ENCODE data around the gene HSBP1L1.

HSBP1L1 gene

DNA sequence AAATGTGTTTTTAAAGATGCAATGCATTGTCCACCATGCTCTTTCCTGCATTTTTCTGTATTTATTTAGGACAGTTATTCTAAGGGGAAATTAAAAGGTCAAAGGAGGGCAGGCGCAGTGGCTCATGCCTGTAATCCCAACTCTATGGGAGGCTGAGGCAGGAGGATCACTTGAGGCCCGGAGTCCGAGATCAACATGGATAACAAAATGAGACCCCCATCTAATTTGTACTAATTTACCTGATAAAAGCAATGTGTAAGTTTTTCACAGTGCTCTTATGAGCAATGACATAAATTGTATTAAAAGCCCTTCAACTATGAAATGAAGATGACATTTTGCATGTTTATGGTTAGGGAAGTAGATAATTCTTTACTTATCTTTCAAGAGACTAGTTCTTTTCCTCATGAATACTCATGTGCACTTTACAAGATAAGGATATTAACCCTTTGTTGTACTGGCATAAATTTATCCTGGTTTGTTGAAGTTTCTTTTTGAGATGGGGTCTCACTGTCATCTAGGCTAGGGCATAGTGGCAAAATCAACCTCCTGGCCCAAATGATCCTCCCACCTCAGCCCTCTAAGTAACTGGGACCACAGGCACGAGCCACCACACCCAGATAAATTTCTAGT is 9.7 kb downstream of the HSBP1L1 start:
- CTCF ChIA-PET = no interaction called here
- peaks cover 6% of the 10 kb centered on the region for H3K4me1 ChIP-seq (ENCODE audit: control insufficient read depth, insufficient read depth, low read length)

GRCh38 chr18:79975043-79975442 is 10.6 kb downstream of the HSBP1L1 start:
- Histone ChIP-seq H3K4me1 (ENCODE audit: control insufficient read depth, insufficient read depth, low read length) (peaks cover 6% of the 10 kb centered on the region), H3K9me3 (ENCODE audit: control insufficient read depth, insufficient read depth, low read depth, low read length) (no peaks in the 10 kb centered on the region), H3K36me3 (ENCODE audit: control insufficient read depth in 2 of 2, insufficient read depth in 1 of 2, low read length in 2 of 2) (peaks cover 42 to 81% of the 10 kb centered on the region in 2 experiments), H3K4me3 (ENCODE audit: low read depth, low read length) (no peak overlapping the region), H3K27ac (ENCODE audit: extremely low read depth, low read depth, low read length) (no peak overlapping the region)
- ChIA-PET CTCF (no interaction called here), POLR2A (no interaction called here)
- TF ChIP-seq KLF9 (tag by site-specific recombination; IDR thresholded peaks at IDR 0.05; ENCODE audit: low read depth) (no peak), ZNF292 (tag by site-specific recombination; IDR thresholded peaks at IDR 0.05; ENCODE audit: borderline replicate concordance, low read depth) (no peak), ZNF623 (tag by site-specific recombination; IDR thresholded peaks at IDR 0.05) (no peak), ZBTB21 (tag by site-specific recombination; IDR thresholded peaks at IDR 0.05) (no peak), ZNF777 (tag by site-specific recombination; IDR thresholded peaks at IDR 0.05; ENCODE audit: borderline replicate concordance) (no peak), ZNF701 (tag by site-specific recombination; IDR thresholded peaks at IDR 0.05) (no peak), ZNF335 (tag by site-specific recombination; conservative IDR thresholded peaks at IDR 0.05) (no peak), IKZF3 (tag by site-specific recombination; IDR thresholded peaks at IDR 0.05) (no peak), HOXA7 (CRISPR knock-in tag; IDR thresholded peaks at IDR 0.05; ENCODE audit: borderline replicate concordance) (no peak), ELK4 (IDR thresholded peaks at IDR 0.05; ENCODE audit: borderline replicate concordance, low read depth, low read length) (no peak), ZFP69B (tag by site-specific recombination; IDR thresholded peaks at IDR 0.05) (no peak)
- TF ChIP-seq, protein P1, sequence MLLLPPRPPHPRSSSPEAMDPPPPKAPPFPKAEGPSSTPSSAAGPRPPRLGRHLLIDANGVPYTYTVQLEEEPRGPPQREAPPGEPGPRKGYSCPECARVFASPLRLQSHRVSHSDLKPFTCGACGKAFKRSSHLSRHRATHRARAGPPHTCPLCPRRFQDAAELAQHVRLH (tag by site-specific recombination; IDR thresholded peaks at IDR 0.05) = no peak
- TF ChIP-seq, protein P2, sequence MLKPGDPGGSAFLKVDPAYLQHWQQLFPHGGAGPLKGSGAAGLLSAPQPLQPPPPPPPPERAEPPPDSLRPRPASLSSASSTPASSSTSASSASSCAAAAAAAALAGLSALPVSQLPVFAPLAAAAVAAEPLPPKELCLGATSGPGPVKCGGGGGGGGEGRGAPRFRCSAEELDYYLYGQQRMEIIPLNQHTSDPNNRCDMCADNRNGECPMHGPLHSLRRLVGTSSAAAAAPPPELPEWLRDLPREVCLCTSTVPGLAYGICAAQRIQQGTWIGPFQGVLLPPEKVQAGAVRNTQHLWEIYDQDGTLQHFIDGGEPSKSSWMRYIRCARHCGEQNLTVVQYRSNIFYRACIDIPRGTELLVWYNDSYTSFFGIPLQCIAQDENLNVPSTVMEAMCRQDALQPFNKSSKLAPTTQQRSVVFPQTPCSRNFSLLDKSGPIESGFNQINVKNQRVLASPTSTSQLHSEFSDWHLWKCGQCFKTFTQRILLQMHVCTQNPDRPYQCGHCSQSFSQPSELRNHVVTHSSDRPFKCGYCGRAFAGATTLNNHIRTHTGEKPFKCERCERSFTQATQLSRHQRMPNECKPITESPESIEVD (tag by site-specific recombination; IDR thresholded peaks at IDR 0.05) = no peak

More for the DNA sequence above, 9.7 kb downstream of the HSBP1L1 start:
- H3K4me3 ChIP-seq (ENCODE audit: low read depth, low read length) = no peak overlapping the region
- POLR2A ChIA-PET = no interaction called here
- H3K27ac ChIP-seq (ENCODE audit: extremely low read depth, low read depth, low read length) = no peak overlapping the region
- no peaks in the 10 kb centered on the region for H3K9me3 ChIP-seq (ENCODE audit: control insufficient read depth, insufficient read depth, low read depth, low read length)
- H3K36me3 ChIP-seq (ENCODE audit: control insufficient read depth in 2 of 2, insufficient read depth in 1 of 2, low read length in 2 of 2) = peaks cover 38 to 73% of the 10 kb centered on the region in 2 experiments
- no peak for TF ChIP-seq ZBTB48 (tag by site-specific recombination; IDR thresholded peaks at IDR 0.05)

DNA sequence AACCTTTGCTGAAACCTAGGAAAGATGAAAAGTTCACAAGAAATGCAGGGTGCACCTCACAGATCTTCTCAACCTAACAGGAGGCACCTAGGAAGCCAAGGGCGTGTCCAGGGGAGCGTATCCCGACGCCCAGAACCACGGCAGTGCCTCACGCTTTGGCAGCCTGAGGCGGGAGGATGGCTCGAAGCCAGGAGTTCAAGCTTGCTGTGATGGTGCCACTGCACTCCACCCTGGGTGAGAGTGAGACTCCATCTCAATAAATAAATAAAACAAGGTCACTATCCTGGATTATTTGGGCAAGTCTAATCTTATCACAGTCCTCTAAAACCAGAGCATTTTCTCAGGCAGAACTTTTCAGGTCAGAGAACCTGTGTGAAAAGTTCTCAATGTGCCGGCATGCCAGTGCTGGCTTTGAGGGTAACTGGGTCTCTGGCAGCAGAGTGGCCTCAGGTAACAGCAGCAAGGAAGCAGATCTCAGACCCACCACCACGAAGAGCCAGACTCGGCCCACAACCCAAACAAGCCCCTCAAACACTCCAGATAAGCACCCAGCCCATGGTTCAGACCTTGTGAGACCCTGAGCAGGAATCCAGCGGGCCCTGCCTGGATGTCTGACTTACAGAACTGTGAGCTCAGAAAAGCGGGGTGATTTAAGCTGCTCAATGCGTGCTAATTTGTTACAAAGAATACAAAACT is 11.7 kb downstream of the HSBP1L1 start:
- no peak overlapping the region for H3K4me3 ChIP-seq (ENCODE audit: low read depth, low read length)
- ChIA-PET POLR2A (no interaction called here), CTCF (no interaction called here)
- no peaks in the 10 kb centered on the region for H3K9me3 ChIP-seq (ENCODE audit: control insufficient read depth, insufficient read depth, low read depth, low read length)
- TF ChIP-seq ZNF785 (tag by site-specific recombination; IDR thresholded peaks at IDR 0.05) (no peak), KLF1 (tag by site-specific recombination; IDR thresholded peaks at IDR 0.05) (peak; percentile 63)
- H3K27ac ChIP-seq (ENCODE audit: extremely low read depth, low read depth, low read length) = no peak overlapping the region
- H3K36me3 ChIP-seq (ENCODE audit: control insufficient read depth in 2 of 2, insufficient read depth in 1 of 2, low read length in 2 of 2) = peaks cover 38 to 71% of the 10 kb centered on the region in 2 experiments
- peaks cover 11% of the 10 kb centered on the region for H3K4me1 ChIP-seq (ENCODE audit: control insufficient read depth, insufficient read depth, low read length)

Measured in HEK293 (cell line).